ENCODE results near the gene MRI1.

MRI1 gene

GRCh38 chr19:13795595-13796300 lies 31.4 kb downstream of the MRI1 start:
- no peak for DNase-seq

DNA sequence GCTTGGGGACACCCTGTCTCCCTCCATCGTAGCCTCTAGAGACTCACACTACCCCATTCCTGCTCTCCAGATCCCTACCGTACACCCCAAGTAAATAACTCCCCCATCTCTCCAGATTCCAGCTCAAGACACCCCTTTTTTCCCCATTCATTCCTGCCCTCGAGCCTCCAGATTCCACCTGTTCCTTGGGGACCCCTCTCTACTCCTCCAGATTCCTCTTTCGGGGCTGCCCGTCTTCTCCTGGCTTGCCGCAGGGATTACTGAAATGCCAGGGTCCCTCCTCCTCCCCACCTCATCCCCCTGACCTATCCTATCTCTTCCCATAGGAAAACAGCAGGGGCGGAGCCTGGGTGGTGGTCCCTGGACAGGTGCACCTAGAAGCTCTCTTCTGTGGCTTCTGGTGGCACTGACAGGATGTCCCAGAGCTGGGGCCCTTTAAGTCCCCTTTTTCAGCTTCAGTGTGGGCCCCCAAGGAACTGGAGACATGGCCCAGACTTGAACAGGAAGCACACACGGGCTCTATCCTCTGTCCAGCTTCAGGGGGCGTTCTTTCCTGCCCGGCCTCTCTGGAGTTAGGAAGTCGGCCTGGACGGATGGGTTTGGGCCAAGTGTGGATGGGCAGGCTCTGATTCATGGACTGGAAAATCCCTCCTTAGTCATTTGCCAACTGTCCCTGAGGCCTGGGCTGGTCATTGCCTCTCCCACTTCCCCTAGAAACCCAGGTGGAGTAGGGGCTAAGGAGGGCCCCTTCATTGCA lies 32.2 kb downstream of the MRI1 start:
- no peak for DNase-seq

DNA sequence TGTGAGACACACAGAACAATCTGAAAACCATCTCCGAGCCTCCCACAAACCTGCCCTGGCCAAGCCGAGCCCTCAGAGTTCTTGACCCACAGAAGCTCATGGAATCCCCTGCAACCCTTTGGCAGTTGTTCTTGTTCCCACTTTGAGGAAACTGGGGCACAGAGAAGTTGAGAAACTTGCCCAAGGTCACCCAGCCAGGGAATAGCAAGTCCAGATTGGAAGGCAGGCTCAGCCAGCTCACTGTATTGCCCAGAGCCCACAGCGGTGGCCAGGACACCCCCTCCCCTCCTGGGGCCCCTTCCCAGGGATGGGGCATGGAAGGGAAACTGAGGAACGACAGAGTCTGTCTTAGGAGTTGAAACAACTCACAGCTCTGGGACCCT lies 32.7 kb downstream of the MRI1 start:
- no peak for DNase-seq

- DNase-seq, result no peak
Measured at GRCh38 chr19:13797870-13798269, 33.5 kb downstream of the MRI1 start.

DNA sequence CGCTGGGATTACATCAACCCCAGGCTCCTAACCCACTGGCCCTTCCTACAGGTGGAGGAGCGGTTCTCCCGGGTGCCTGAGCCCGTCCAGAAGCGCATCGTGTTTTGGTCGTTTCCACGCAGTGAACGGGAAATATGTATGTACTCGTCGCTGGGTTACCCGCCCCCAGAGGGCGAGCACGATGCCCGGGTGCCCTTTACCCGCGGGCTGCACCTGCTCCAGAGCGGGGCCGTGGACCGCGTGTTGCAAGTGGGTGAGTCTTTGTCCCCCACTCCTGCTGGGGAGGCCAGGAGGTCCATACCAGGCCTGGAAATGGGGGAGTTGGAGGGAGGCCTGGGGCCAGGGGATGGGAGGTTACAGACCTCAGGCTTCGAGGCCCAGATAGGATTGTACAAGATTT lies 35.3 kb downstream of the MRI1 start:
- DNase-seq, result no peak

DNA sequence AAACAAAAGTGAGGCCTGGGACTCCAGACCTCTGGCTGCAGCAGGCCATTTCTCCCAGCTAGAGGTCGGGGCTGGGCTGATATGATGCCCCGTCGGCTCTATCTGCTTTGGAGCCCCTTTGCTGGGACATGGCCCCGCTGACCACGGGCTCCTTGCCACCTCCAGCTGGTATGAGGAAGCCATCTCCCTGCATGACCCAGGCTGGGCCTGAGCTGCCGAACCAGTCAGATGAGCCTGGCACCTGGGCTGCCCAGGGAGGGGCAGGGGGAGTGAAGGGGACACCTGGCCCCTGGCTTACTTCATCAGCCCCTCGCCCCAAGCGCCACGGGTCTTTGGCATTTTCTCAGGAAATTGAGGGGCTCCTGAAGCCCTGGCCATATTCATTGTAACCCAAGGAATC lies 38.7 kb downstream of the MRI1 start:
- DNase-seq, result no peak

DNA sequence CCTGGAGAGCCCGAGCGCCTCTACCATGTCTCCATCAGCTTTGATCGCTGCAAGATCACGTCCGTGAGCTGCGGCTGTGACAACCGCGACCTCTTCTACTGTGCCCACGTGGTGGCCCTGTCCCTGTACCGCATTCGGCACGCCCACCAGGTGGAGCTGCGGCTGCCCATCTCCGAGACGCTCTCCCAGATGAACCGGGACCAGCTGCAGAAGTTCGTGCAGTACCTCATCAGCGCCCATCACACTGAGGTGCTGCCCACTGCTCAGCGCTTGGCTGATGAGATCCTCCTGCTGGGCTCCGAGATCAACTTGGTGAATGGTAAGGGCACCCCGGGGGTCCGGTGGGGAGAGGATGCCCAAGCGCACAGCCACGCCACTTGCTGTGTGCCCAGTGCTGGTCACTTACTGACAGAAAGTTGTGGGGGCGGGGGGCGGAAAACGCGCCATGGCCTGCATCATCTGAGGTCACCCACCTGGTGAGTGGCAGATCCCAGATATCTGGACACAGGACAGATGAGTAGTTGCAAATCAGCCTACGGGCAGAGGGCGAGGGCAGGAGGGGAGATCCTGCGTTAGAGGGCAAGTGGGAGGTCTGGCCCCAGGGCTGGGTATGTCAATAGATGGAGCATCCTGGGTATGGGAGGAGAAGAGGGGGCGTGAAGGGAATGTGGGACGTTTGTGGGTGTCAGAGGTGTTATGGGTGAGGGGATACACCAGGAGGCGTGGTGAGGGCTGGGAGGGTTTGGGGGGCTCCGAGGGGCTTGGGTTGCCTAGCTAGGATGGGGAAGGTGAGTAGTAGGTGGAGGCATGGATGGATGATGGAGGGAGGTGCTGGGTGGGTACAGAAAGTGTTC lies 40.7 kb downstream of the MRI1 start:
- peak in 1 of 2 donors; percentile 24 for DNase-seq

DNA sequence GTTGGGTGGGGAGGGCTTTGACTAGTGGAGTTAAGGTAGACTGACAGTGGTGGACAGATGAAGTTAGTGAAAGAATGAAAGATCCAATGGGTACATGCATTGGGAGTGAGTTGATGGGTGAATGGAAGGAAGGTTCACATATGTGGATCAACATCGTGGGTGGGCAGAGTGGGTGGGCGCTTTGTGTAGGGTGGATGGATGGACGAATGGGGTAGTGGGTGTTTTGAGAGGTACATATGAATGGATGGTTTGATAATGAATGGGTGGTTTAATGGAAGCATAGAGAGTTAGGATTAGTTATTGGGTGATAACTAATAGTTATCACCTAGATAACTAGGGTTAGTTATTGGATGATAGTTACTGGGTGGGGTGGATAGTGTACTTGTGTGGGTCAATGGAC lies 42.4 kb downstream of the MRI1 start:
- DNase-seq, result no peak

- DNase-seq, result no peak
Measured at GRCh38 chr19:13807421-13808021, 43.2 kb downstream of the MRI1 start.

GRCh38 chr19:13808856-13809255 lies 44.5 kb downstream of the MRI1 start:
- DNase-seq, result no peak

DNA sequence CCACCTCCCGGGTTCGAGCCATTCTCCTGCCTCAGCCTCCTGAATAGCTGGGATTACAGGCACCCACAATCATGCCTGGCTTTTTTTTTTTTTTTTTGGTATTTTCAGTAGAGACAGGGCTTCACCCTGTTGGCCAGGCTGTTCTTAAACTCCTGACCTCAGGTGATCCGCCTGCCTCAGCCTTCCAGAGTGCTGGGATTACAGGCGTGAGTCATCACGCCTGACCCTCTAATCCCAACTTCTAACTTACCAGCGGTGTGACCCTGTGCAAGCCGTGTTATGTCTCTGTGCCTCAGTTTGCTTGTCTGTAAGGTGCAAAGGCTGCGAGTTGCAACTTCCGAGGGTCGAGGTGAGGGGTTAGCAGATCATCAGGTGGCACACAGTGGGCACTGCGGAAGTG lies 48.2 kb downstream of the MRI1 start:
- DNase-seq, result no peak

GRCh38 chr19:13813147-13813546 lies 48.8 kb downstream of the MRI1 start:
- no peak for DNase-seq

DNA sequence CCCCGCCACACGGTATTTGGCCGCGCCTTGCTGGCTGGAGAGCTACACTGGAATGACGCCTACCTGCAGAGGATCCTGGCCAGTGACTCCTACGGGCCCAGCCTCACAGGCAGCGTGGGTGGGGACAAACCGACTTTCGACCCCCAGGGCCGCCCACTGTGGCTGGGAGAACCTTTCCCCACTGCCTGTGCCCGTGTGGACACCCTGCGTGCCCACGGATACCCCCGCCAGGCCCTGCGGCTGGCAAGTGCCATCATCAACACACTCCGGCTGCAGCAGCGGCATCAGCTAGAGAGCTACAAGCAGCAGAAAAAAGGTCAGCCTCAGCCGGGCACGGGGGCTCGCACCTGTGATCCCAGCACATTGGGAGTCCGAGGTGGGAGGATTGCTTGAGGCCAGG lies 50.2 kb downstream of the MRI1 start:
- no peak for DNase-seq

GRCh38 chr19:13817018-13817614 lies 52.8 kb downstream of the MRI1 start:
- peak in 1 of 2 donors; percentile 24 for DNase-seq

- DNase-seq, result peak in 1 of 2 donors; percentile 40
Measured at GRCh38 chr19:13817615-13818371, 53.5 kb downstream of the MRI1 start.

DNA sequence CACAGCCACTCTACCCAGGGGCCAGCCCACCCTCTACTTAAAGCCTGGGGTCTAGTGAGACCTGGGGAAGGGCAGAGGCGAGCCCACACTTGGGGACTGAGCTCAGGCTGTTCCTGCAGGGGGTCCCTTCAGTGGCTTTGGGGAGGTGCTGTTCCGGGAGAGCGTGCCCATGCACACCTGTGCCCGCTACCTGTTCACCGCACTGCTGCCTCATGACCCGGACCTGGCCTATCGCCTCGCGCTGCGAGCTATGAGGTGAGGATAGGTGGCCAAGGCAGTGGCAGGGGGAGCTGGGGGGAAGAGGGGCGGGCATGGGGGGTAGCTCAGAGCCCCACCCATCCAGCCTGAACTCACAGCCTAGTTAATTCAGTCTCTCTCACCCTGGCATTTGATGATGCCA lies 54.9 kb downstream of the MRI1 start:
- DNase-seq, result no peak

DNA sequence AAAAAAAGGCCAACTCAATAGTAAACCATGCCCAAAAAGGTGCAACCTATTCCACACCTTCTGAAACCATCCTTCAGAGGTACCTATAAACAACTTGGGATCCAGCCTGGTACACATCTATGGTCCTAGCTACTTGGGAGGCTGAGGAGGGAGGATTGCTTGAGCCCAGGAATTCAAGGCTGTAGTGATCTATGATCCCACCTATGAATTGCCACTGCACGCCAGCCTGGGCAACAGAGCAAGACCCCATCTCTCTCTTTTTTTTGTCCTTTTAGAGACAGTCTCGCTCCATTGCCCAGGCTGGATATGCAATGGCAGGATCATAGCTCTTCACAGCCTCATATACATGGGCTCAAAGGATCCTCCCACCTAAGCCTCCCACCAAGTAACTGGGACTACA lies 57.0 kb downstream of the MRI1 start:
- no peak for DNase-seq

DNA sequence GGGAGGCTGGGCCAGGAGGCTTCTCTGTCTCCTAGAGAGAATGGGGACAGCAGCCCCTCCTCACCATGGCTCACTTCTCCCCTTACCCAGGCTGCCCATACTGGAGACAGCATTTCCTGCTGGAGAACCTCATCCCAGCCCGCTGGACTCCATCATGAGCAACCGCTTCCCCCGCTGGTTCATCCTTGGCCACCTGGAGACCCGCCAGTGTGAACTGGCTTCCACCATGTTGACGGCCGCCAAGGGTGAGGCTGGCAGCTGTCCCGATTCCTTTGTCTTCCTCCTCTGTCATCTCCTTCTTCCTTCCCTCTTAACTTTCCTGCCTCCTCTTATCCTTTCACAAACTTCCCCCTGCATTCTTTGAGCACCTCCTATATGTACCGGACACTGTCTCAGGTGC lies 58.9 kb downstream of the MRI1 start:
- DNase-seq, result no peak
